HG03064 (cell line): Measurements from ENCODE around the gene MTG2.

Experiments used
- ATAC-seq: cut with Tn5 transposase; IDR thresholded peaks from one replicate; pipeline ENCODE4 v1.9.1; 2021; ENCODE audit warnings: low read depth; ENCODE audit not compliant: unreplicated experiment

The MTG2 gene

DNA sequence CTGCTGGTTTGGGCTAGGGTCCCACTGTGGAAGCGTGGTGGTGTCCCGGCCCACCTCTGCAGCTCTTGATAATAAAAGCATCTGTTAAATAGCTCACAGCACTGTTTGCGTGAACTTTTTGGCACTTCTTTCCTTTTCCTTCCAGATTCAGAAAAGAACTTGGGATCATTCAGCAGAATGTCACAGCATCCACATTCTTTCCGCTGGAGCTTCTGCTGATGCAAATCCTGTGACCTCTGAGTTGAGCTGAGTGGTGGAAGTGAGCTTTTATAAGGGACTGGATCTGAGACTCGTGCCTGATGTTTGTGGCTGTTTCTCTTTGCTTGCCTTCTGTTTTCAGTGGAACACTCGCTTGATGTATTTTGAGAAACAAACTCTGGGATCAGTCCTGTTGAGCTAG lies 59.3 kb downstream of the MTG2 start:
- ATAC-seq, result no peak

DNA sequence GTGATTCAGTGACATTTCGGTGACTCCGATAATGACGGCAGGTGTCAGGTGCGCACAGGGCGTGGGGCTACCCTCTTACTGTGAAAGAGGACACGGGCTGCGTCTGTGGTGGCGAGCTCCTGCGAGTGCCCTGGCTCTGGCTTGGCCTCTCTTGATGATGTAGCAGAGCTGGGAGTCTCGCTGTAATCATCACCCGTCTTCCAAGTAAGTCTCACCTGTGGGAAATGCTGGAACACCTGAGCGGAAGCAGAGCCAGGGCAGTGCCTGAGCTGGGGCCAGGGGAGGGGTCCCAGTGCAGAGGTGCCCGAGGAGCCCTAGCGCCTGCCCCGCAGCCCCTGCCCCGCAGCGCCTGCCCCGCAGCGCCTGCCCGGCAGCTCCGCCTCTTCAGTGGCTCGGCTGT lies 60.3 kb downstream of the MTG2 start:
- ATAC-seq, result no peak

GRCh38 chr20:62243906-62244515 lies 61.2 kb downstream of the MTG2 start:
- no peak for ATAC-seq

- ATAC-seq, result no peak
Observed at GRCh38 chr20:62244644-62245108, 61.8 kb downstream of the MTG2 start.

- no peak for ATAC-seq
Observed at GRCh38 chr20:62245911-62246280, 63.1 kb downstream of the MTG2 start.

DNA sequence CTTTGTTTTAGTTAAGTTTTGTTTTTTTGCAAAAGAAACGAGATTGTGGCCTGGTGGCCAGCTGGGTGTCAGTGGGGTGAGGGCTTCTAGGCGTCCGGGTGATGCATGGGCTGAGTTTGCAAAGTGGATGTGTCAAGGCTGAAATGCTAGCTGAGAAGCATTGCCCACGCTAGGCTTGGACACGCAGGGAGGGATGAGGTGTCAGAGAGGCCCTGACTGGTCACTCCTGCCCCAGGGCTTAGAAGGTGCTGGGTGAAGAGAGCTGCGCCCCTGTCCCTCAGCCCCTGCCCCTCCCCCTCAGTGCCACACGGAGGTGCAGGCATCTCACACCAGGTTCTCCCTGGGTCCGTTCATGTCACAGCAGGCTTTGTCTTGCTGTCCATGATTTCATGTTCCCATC lies 63.6 kb downstream of the MTG2 start:
- no peak for ATAC-seq

DNA sequence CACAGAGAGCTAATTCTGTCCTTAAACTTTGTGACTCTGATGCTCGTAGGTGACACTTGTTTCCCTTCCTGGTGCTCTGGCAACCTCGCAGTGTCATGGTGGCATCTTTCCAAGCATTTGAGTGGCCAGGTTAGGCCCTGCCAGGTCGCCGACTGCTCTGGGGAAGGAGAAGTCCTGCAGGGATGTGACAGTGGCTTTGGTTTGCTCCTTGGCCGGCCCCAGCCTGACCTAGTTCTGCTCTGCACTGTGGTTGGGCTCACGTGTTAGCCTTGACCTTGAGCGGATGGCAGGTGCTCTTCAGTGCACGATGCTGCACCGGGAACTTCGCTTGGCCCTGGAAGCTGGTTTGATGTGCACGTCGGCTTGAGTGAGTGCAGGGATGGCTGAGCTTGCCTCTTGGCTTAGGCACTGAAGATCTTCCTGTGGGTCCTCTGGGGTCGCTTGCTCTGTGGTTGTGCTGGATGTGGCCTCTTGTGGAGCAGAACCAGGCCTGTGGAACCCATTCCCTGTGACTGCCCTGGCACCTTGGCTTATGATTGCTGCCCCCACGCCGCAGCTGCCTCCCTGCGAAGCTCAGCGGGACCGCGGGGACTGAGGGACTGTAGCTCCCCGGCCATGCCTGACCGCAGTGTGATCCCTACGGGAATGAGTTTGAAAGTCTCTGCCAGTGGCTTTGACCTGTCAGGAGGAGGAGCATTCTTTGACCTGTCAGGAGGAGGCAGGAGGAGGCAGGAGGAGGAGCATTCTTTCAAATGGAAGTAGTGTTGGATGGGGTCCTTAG lies 64.2 kb downstream of the MTG2 start:
- ATAC-seq, result no peak

- no peak for ATAC-seq
Observed at GRCh38 chr20:62248890-62249560, 66.2 kb downstream of the MTG2 start.

GRCh38 chr20:62252342-62252966 lies 69.6 kb downstream of the MTG2 start:
- ATAC-seq, result no peak
